ENCODE results near the gene COL12A1. TPM values are rescaled to one million over a fixed set of nuclear protein-coding genes. Genes with fewer than 3 reads are reported as not detected.

COL12A1 gene
- total RNA-seq, 1 experiment from 2014 or later, result 0.96 TPM

GRCh38 chr6:75098709-75099108, 107.1 kb downstream of the COL12A1 start:
- H3K4me3 Mint-ChIP-seq, result no peak overlapping the region

More at GRCh38 chr6:75098709-75099108, 107.1 kb downstream of the COL12A1 start:
- H3K4me1 ChIP-seq (ENCODE audit: insufficient read depth, low read length), result no peaks in the 10 kb centered on the region
- no peak overlapping the region for H2AFZ ChIP-seq (ENCODE audit: low read length)
- H2BK20ac ChIP-seq (ENCODE audit: low read depth, low read length, poor library complexity, severe bottlenecking), result no peak overlapping the region
- no peak overlapping the region for H3K23ac ChIP-seq (ENCODE audit: insufficient read length, low read depth, low read length)
- H3K27ac ChIP-seq (ENCODE audit: insufficient read length, low read depth, low read length), result no peak overlapping the region
- H3K14ac ChIP-seq (ENCODE audit: insufficient read depth, low read length), result no peak overlapping the region
- DNase-seq, result no peak
- no peak overlapping the region for H2BK120ac ChIP-seq (ENCODE audit: low read depth, low read length, poor library complexity, severe bottlenecking)
- H2BK15ac ChIP-seq (ENCODE audit: low read depth, low read length), result no peak overlapping the region
- no peak overlapping the region for H4K8ac ChIP-seq (replicated peaks; ENCODE audit: insufficient read length, low read depth, low read length)
- no peak overlapping the region for H3K56ac ChIP-seq (ENCODE audit: insufficient read length, low read depth, low read length)
- no peaks in the 10 kb centered on the region for H3K27me3 ChIP-seq (ENCODE audit: insufficient read depth, low read length)
- no peak overlapping the region for H2AK5ac ChIP-seq (ENCODE audit: insufficient read length, low read length)
- no peaks in the 10 kb centered on the region for H3K27me3 Mint-ChIP-seq (ENCODE audit: low read depth)
- no peaks in the 10 kb centered on the region for H3K23me2 ChIP-seq (ENCODE audit: insufficient read length, low read depth, low read length, poor library complexity, severe bottlenecking)
- H3K79me1 ChIP-seq (ENCODE audit: insufficient read depth, low read depth, low read length, poor library complexity, severe bottlenecking), result no peaks in the 10 kb centered on the region
- H3K36me3 Mint-ChIP-seq (ENCODE audit: insufficient read depth in 1 of 3, low read depth in 3 of 3), result no peaks in the 10 kb centered on the region
- H2BK5ac ChIP-seq (ENCODE audit: insufficient read length, low read length), result no peak overlapping the region
- WGBS (ENCODE audit: extremely low coverage, insufficient read length, low lambda C conversion rate), result no CpG with 5 or more reads among the region's 5 CpGs
- no peak overlapping the region for H4K91ac ChIP-seq (ENCODE audit: insufficient read length, low read depth, low read length)
- H3K9ac ChIP-seq (ENCODE audit: extremely low read depth, insufficient read length, low read length), result no peak overlapping the region
- H3K4me1 Mint-ChIP-seq, result peaks cover 8% of the 10 kb centered on the region in 2 experiments
- no peaks in the 10 kb centered on the region for H3K9me3 ChIP-seq (ENCODE audit: control insufficient read depth, low read depth, low read length)
- no peak overlapping the region for H3K18ac ChIP-seq (ENCODE audit: insufficient read length, low read depth, low read length)
- H3K4ac ChIP-seq (ENCODE audit: low read depth, low read length), result no peak overlapping the region
- no peak overlapping the region for H4K5ac ChIP-seq (ENCODE audit: insufficient read length, low read depth, low read length)
- no peak for TF ChIP-seq CTCF (conservative IDR thresholded peaks at IDR 0.05)
- no peaks in the 10 kb centered on the region for H3K9me3 Mint-ChIP-seq
- H3T11ph ChIP-seq (ENCODE audit: low read length), result no peak overlapping the region
- no peaks in the 10 kb centered on the region; the same call in 1 of the 2 replicates for H3K79me2 ChIP-seq (ENCODE audit: insufficient read depth, low read length)
- H4K20me1 ChIP-seq (ENCODE audit: control insufficient read depth, insufficient read depth, insufficient read length), result no peaks in the 10 kb centered on the region
- H3K27ac Mint-ChIP-seq, result peak overlapping the region in 1 of 3 experiments; percentile 17; a peak in 1 of 7 replicates
- H2BK12ac ChIP-seq (ENCODE audit: insufficient read length, low read depth, low read length), result no peak overlapping the region
- no peak overlapping the region for H3K4me2 ChIP-seq (ENCODE audit: insufficient read depth, insufficient read length, low read length)

All from H9 (cell line).